NCI-H2081 treated with DMSO at 0.1 percent for 48 hours (cell line): ENCODE results near the gene OR5AL1.
"Not testable (repeated sequence)": the region's sequence is repeated elsewhere in the genome, so short reads cannot be mapped to it uniquely, and the experiment has no call there.

Source experiments
- DNase-seq: peaks from one replicate; lab custom pipeline; 2025; lab: John Stamatoyannopoulos, UW

OR5AL1 gene

DNA sequence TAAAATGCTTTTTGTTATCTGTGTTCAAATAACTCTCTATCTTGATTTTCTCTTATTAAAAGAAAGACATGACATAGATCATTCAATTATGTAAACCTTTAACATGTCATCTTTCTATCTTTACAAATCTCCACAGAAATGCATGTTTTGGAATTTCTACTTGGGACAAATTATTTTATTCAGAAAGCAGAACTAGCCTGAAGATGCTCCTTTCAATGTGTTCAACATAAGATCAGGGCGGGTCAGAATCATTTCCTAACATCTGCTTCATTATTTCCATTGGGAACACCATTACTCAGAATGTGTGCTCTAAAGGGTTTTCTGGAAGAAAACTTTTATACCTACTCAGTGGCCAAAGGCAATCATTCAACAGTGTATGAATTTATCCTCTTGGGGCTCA, at the start of gene OR5AL1:
Gene OR5AL1 (plus strand): TSS at position 301 of the 400 bp plus-strand sequence.
- DNase-seq = no peak

DNA sequence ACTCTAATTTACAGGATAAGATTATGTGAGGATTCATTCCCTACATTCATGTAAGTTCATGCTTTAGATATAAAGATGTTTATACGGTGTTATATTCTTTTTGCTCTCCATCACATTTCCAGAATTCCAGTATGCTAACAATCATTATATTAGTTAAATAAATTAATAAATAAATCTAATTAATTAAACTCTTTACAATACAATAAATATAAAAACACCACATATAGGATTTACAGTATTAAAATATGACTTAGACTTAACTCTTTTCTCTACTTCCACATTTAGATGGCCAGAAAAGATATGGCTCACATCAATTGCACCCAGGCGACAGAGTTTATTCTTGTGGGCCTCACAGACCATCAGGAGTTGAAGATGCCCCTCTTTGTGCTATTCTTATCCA, 37.2 kb upstream of the OR5AL1 start, which contains the start of gene OR8U1:
Gene OR8U1 (plus strand): TSS at position 301 of the 400 bp plus-strand sequence. CDS start 0 bp downstream, at position 301.
- DNase-seq = no peak

DNA sequence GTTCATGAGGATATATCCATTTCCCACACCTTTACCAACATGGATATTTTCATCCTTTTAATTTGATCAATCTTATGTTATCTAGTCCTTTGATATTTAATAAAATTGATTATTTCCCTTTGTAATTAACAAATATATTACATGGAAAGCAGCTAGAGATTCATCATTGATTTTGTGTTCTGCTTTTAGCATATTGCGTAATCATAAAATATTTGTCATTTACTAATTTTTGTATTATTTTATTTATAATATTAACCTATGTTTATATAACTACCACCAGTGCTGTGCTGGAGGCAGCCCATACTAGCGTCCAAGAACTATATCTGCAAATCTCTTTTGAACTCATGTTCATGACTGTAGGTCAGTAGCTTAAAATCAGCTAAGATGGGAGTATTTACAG, 32.4 kb upstream of the OR5AL1 start:
- DNase-seq = no peak

DNA sequence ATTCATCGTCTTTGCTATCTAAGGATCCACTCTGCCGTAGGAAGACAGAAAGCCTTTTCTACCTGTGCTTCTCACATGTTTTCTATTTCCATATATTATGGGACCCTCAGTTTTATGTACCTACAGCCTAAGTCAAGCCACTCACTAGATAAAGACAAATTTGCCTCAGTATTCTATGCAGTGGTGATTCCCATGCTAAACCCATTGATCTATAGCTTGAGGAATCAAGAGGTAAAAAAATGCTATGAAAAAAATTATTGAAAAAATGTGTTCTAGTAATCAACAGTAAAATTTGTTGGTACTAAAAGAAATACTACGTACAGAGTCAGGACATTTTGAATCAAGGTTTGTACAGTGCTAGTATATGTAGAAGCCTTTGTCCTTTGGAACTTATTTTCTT, 18.1 kb upstream of the OR5AL1 start:
- DNase-seq = no peak

DNA sequence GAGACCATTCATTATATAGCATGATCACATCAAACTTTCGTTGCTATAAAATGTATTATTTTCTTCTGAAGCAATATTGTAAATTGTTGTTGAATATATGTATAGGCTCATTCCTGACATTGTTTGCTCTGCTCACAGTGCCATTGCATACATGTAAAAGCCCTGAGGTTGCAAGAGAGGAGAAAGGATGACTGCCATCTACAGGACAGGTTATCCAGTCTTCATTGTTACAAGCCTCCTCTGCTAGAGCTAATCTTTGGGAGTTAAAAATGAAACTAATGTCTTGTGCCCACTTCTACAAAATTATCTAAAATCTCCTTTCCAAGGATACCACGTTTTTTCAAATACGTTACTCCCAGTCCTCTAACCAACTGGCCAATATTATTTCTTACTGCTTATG, 16.4 kb upstream of the OR5AL1 start:
- no peak for DNase-seq

DNA sequence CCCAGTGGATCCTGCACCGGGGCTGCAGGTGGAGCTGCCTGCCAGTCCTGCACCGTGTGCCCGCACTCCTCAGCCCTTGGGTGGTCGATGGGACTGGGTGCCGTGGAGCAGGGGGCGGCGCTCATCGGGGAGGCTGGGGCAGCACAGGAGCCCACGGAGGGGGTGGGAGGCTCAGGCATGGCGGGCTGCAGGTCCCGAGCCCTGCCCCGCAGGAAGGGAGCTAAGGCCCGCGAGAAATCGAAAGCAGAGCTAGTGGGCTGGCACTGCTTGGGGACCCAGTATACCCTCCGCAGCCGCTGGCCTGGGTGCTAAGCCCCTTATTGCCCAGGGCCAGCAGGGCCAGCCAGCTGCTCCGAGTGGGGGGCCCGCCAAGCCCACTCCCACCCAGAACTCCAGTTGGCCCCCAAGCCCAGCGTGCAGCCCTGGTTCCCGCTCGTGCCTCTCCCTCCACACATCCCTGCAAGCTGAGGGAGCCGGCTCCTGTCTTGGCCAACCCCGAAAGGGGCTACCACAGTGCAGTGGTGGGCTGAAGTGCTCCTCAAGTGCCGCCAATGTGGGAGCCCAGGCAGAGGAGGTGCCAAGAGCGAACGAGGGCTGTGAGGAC, 10.5 kb upstream of the OR5AL1 start:
- not testable (repeated sequence) for DNase-seq

DNA sequence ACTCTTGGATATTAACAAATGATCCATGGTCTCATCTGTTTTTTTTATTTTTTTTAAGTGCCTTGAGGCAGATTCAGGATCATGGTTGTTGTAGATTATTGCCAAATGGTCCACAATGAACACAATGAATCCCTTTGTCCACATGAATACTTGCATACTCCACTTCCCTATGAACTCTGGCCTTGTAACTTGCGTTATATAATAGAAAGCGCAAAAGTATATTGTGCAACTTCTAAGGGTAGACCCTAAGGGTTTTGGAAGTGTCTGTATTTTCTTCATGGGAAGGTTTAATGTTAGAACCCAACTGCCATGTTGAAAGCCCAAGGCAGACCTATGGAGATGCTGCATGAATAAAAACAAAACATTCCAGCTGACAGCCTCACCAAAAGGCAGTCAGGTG, 8.1 kb upstream of the OR5AL1 start:
- DNase-seq = no peak

DNA sequence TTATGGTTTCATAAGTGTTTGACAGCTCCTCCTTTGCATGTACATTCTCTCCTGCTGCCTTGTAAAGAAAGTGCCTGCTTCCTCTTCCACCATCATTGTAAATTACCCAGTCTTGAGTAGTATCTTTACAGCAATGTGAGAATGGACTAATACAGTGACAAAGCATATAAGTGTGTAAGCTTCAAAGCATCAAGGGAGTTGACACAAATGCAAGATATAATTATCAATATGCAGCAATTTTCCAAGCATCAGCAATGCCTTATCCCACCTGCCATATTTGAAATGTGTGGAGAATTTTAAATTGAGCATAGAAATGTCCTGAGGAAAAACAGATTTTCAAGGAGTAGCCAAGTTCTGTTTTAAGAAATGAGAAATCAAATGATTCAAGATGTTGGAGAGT, 1.7 kb upstream of the OR5AL1 start:
- DNase-seq = no peak

DNA sequence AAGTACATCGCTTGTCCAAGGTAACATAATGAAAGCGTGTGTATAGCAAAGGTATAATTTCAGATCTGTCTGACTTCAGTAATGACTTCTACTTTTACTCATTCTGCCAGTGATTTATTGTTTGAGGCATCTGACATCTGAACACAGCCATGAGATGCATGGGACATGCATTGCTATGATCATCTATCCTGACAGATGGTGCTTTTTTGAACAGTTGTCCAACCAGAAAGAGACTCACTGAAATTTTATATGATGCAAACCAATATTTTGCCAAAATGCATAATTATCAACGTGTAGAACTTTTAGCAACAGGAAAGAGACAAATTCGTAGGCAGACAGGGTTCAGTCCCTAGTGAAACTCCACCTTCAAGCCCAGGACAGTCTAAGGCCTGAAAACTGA, 41.0 kb downstream of the OR5AL1 start:
- no peak for DNase-seq

DNA sequence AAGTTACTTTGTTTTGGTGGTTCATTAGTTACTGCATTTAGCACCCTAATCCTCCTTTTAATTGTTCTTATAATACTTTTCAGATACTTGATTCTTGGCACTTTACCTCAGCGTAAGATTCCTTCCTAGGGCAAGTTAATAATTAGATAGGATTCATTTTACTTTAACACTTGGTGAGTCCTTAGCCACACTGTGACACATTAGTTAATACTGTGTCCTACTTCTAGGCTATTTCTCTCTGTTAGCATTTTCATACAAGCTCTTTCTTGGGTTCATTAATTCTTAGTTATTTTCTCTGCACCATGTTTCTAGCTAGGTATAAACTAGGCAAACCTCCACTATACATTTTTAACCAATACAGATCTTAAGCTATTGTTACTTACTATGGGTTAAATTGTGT, 44.6 kb downstream of the OR5AL1 start:
- no peak for DNase-seq
